ENCODE results near the gene KAT7.

DNA sequence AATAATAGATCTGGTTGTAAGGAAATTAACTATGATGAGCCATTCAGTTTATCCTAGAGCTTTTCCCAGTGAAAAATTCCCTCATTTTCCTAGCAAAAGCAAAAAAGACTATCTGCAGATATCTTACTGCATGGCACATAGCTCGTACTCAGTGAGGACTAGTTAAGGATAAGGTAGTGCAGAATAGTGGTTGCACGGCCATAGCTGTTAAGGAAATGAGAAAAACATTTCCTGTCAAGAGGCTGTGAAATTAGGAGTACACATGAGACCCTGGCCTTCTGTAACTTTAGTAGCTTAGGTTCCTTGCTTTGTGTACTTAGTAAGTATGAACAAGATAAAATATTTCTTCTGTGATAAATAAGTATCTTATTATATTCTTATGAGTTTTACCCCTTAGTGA lies 10.3 kb downstream of the KAT7 start:
- TF ChIP-seq, protein P1, sequence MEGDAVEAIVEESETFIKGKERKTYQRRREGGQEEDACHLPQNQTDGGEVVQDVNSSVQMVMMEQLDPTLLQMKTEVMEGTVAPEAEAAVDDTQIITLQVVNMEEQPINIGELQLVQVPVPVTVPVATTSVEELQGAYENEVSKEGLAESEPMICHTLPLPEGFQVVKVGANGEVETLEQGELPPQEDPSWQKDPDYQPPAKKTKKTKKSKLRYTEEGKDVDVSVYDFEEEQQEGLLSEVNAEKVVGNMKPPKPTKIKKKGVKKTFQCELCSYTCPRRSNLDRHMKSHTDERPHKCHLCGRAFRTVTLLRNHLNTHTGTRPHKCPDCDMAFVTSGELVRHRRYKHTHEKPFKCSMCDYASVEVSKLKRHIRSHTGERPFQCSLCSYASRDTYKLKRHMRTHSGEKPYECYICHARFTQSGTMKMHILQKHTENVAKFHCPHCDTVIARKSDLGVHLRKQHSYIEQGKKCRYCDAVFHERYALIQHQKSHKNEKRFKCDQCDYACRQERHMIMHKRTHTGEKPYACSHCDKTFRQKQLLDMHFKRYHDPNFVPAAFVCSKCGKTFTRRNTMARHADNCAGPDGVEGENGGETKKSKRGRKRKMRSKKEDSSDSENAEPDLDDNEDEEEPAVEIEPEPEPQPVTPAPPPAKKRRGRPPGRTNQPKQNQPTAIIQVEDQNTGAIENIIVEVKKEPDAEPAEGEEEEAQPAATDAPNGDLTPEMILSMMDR (IDR thresholded peaks at IDR 0.05; ENCODE audit: insufficient read depth, low read length): no peak
- TF ChIP-seq, protein P2, sequence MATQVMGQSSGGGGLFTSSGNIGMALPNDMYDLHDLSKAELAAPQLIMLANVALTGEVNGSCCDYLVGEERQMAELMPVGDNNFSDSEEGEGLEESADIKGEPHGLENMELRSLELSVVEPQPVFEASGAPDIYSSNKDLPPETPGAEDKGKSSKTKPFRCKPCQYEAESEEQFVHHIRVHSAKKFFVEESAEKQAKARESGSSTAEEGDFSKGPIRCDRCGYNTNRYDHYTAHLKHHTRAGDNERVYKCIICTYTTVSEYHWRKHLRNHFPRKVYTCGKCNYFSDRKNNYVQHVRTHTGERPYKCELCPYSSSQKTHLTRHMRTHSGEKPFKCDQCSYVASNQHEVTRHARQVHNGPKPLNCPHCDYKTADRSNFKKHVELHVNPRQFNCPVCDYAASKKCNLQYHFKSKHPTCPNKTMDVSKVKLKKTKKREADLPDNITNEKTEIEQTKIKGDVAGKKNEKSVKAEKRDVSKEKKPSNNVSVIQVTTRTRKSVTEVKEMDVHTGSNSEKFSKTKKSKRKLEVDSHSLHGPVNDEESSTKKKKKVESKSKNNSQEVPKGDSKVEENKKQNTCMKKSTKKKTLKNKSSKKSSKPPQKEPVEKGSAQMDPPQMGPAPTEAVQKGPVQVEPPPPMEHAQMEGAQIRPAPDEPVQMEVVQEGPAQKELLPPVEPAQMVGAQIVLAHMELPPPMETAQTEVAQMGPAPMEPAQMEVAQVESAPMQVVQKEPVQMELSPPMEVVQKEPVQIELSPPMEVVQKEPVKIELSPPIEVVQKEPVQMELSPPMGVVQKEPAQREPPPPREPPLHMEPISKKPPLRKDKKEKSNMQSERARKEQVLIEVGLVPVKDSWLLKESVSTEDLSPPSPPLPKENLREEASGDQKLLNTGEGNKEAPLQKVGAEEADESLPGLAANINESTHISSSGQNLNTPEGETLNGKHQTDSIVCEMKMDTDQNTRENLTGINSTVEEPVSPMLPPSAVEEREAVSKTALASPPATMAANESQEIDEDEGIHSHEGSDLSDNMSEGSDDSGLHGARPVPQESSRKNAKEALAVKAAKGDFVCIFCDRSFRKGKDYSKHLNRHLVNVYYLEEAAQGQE (IDR thresholded peaks at IDR 0.05; ENCODE audit: insufficient replicate concordance, low read depth): no peak
